Sigmoid colon (tissue), 7 donors: ENCODE results near the gene HIRA. TPM values are rescaled to one million over a fixed set of nuclear protein-coding genes. Genes with fewer than 3 reads are reported as not detected.

Source experiments
- DNase-seq: peaks from one replicate; pipeline ENCODE4 v3.0.0-alpha.2; 2019
- H3K27ac ChIP-seq, 4 donors: fragments of 200-600 bp; sonication (generic); one replicate each; pipeline ENCODE4 v1.5.1; 2016 to 2019; ENCODE audit warnings: mild to moderate bottlenecking in 1 of 4
- H3K27me3 ChIP-seq, 3 donors: fragments of 200-600 bp; sonication (generic); one replicate each; pipeline ENCODE4 v1.5.1; 2019; ENCODE audit warnings: mild to moderate bottlenecking in 1 of 3
- H3K36me3 ChIP-seq, 4 donors: fragments of 200-600 bp; sonication (generic); one replicate each; pipeline ENCODE4 v1.5.1; 2016 to 2019
- H3K4me1 ChIP-seq, 4 donors: fragments of 200-600 bp; sonication (generic); one replicate each; pipeline ENCODE4 v1.5.1; 2017 to 2019
- H3K4me3 ChIP-seq, 4 donors: fragments of 200-600 bp; sonication (generic); one replicate each; pipeline ENCODE4 v1.5.1; 2017 to 2019; ENCODE audit warnings: mild to moderate bottlenecking in 2 of 4, moderate library complexity in 1 of 4
- H3K9me3 ChIP-seq, 4 donors: fragments of 200-600 bp in 3 of 4; sonication (generic) in 3 of 4; one replicate each; pipeline versions ENCODE4 v1.5.1 to v1.6.1; 2013 to 2019
- CTCF ChIP-seq, 4 experiments: fragments of 450-650 bp in 3 of 4; fragments of 200-600 bp in 1 of 4; IDR thresholded peaks; one replicate each; pipeline ENCODE4 v1.5.1; 2016 to 2019; ENCODE audit warnings: antibody characterized with exemption in 4 of 4, mild to moderate bottlenecking in 3 of 4, moderate library complexity in 2 of 4
- EP300 ChIP-seq, 4 donors: sonication (generic); formaldehyde crosslinking; IDR thresholded peaks; one replicate each; pipeline ENCODE4 v1.6.1; 2017; ENCODE audit warnings: antibody characterized with exemption in 4 of 4
- POLR2A ChIP-seq, 2 donors: fragments of 450-650 bp; IDR thresholded peaks; one replicate each; pipeline ENCODE4 v1.6.1; 2016; ENCODE audit warnings: antibody characterized with exemption in 2 of 2, mild to moderate bottlenecking in 2 of 2, moderate library complexity in 2 of 2
- POLR2AphosphoS5 ChIP-seq, 4 donors: sonication (generic); formaldehyde crosslinking; IDR thresholded peaks; one replicate each; pipeline ENCODE4 v1.6.1; 2017; ENCODE audit warnings: antibody characterized with exemption in 4 of 4
- WGBS, 2 donors: extraction: QIAGEN DNeasy Blood & Tissue Kit; methylation state at CpG; one replicate each; pipeline ENCODE4 v1.1.7; 2013; 5-methylcytosine and 5-hydroxymethylcytosine counted together
- intact Hi-C: fragments of 100-400 bp; cut with DNase I; formaldehyde crosslinking; loops from one replicate; pipeline ENCODE4 v1.15.1; 2023
- polyA plus RNA-seq, 3 donors: library from polyadenylated mRNA; stranded (reverse); fragments of 200-250 nt; gene quantifications; one replicate each; pipeline ENCODE4 v1.2.3, GENCODE V29; 2013
- total RNA-seq, 4 donors: library from RNA; depleted of rRNA; stranded (reverse); fragments of >200 nt; gene quantifications; one replicate each; pipeline ENCODE4 v1.1.0, GENCODE V29; 2016
- donor health status: healthy with polysubstance abuse.
- donor health status: Bipolar disorder and iron deficiency.
- donor health status: healthy.

The HIRA gene
- total and polyA plus RNA-seq, 7 donors: 11.1 to 25.0 (median 15.3) TPM

- Histone ChIP-seq H3K27ac (no peak overlapping the region), H3K4me1 (no peaks in the 10 kb centered on the region), H3K27me3 (no peaks in the 10 kb centered on the region), H3K4me3 (no peak overlapping the region), H3K36me3 (peaks cover 13 to 90% (median 37%) of the 10 kb centered on the region in 4 donors), H3K9me3 (no peaks in the 10 kb centered on the region)
- WGBS, 2 donors: 96 to 97% methylated on average over 13 of the region's 13 CpGs
- intact Hi-C loops: no loop called here
- TF ChIP-seq EP300 (IDR thresholded peaks at IDR 0.05): no peak
- TF ChIP-seq CTCF (IDR thresholded peaks at IDR 0.05): no peak
- no peak for TF ChIP-seq POLR2A (IDR thresholded peaks at IDR 0.05)
- no peak for TF ChIP-seq POLR2AphosphoS5 (IDR thresholded peaks at IDR 0.05)
- DNase-seq: no peak
Measured at GRCh38 chr22:19358703-19359553, 72.6 kb downstream of the HIRA start.

- TF ChIP-seq POLR2AphosphoS5 (IDR thresholded peaks at IDR 0.05) (no peak), CTCF (IDR thresholded peaks at IDR 0.05) (no peak), POLR2A (IDR thresholded peaks at IDR 0.05) (no peak), EP300 (IDR thresholded peaks at IDR 0.05) (no peak)
- no peaks in the 10 kb centered on the region for H3K27me3 ChIP-seq
- intact Hi-C loops: no loop called here
- H3K4me3 ChIP-seq: no peak overlapping the region
- H3K9me3 ChIP-seq: no peaks in the 10 kb centered on the region
- no peaks in the 10 kb centered on the region for H3K4me1 ChIP-seq
- H3K36me3 ChIP-seq: peaks cover 14 to 93% (median 40%) of the 10 kb centered on the region in 4 donors
- no peak for DNase-seq
- H3K27ac ChIP-seq: no peak overlapping the region
- WGBS, 2 donors: 79 to 91% methylated on average over 2 of the region's 2 CpGs
Measured at GRCh38 chr22:19358195-19358594, 73.3 kb downstream of the HIRA start.

DNA sequence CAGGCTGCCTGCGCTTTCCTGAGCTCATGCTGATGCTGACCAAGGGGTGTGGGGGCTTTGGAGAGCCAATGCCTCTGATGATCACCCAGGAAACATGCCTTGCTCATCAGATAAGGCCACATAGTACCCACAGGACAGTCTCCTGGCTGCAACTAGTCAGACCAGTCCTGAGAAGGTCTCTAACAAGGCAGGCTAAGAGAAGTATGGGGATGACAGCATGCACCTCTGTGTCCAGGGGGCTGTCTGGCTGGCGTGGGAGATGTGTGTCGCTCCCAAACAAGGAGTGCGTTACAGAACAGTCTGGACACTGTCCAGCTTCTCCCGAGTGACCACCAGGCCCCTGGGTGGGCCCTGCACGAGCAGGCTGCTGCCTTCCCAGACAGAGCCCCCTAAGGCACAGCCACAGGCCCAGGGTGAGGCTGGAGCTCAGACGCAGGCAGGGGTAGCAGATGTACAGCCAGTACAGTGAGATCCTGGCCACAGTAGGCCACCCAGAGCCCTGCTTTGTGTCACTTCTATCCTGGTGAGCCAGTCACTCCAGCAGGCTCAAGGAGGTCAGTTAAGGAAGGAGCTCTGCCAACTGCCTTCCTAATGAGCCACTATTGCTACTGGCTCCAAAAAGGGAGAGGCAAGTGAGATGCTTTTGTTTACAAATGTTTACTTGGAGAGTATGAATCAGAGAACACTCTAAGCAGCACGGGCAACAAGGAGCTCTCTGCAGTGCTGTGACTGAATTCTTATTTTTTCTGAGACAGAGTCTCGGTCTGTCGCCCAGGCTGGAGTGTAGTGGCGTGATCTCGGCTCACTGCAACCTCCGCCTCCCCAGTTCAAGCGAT is 74.0 kb downstream of the HIRA start:
- Histone ChIP-seq H3K27me3 (no peaks in the 10 kb centered on the region), H3K36me3 (peaks cover 17 to 100% (median 42%) of the 10 kb centered on the region in 4 donors), H3K4me3 (no peak overlapping the region), H3K9me3 (no peaks in the 10 kb centered on the region), H3K4me1 (no peaks in the 10 kb centered on the region), H3K27ac (no peak overlapping the region)
- intact Hi-C loops: no loop called here
- 87 to 92% methylated on average over 14 of the region's 14 CpGs for WGBS, 2 donors
- TF ChIP-seq POLR2AphosphoS5 (IDR thresholded peaks at IDR 0.05) (no peak), CTCF (IDR thresholded peaks at IDR 0.05) (no peak), EP300 (IDR thresholded peaks at IDR 0.05) (no peak), POLR2A (IDR thresholded peaks at IDR 0.05) (no peak)
- no peak for DNase-seq

DNA sequence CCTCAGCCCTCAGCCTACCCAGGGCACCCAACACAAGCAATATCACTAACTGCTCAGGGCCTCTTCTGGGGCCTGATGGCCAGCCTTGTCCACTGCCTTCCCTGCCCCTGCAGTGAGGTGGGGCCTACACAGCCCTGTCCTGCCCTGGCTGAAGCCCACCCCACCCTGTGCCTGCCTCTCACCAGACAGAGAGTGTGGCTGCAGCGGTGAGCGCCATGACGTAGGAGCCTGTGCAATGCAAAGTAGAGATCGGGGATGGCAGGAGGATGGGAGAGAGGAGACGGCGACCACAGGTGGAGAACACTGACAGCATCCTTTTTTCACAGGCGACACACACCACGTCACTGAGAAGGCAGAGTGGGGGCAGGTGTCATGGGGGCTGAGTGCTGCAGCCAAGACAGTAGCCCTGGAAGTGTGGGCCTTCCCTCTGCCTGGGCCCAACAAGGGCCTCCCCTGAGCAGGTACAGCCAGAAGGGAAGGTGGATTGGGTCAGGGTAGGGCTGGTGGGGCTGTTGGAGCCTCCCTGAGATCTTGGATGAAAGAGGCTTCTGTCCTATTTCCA is 74.7 kb downstream of the HIRA start:
- Histone ChIP-seq H3K36me3 (peaks cover 19 to 100% (median 44%) of the 10 kb centered on the region in 4 donors), H3K4me3 (no peak overlapping the region), H3K9me3 (no peaks in the 10 kb centered on the region), H3K27ac (no peak overlapping the region), H3K4me1 (no peaks in the 10 kb centered on the region), H3K27me3 (no peaks in the 10 kb centered on the region)
- intact Hi-C loops: no loop called here
- TF ChIP-seq EP300 (IDR thresholded peaks at IDR 0.05) (no peak), POLR2AphosphoS5 (IDR thresholded peaks at IDR 0.05) (no peak), POLR2A (IDR thresholded peaks at IDR 0.05) (no peak), CTCF (IDR thresholded peaks at IDR 0.05) (no peak)
- WGBS, 2 donors: 96 to 97% methylated on average over 8 of the region's 8 CpGs
- DNase-seq: no peak
